T-helper 1 cell treated with Interleukin-12 subunit alpha and Interleukin-12 subunit beta and Interleukin-4 antibody, amounts not matched to agents 30 μg/mL and 1 μg/mL, for 36 hours (primary cell): ENCODE data around the gene SLC8A1.

Source experiments
- H3K27ac Mint-ChIP-seq: one replicate; pipeline ENCODE4 v1.8.0; 2021; ENCODE audit warnings: mild to moderate bottlenecking, mixed read lengths
- H3K27me3 Mint-ChIP-seq: one replicate; pipeline ENCODE4 v1.8.0; 2021; ENCODE audit warnings: low read depth, mixed read lengths
- H3K36me3 Mint-ChIP-seq: one replicate; pipeline ENCODE4 v1.8.0; 2021; ENCODE audit warnings: low read depth, mixed read lengths
- H3K4me1 Mint-ChIP-seq: one replicate; pipeline ENCODE4 v1.8.0; 2021; ENCODE audit warnings: low read depth, mixed read lengths
- H3K4me3 Mint-ChIP-seq: one replicate; pipeline ENCODE4 v1.8.0; 2021; ENCODE audit warnings: mild to moderate bottlenecking, moderate library complexity, mixed read lengths
- H3K9me3 Mint-ChIP-seq: one replicate; pipeline ENCODE4 v1.8.0; 2021; ENCODE audit warnings: mixed read lengths

Gene SLC8A1

DNA sequence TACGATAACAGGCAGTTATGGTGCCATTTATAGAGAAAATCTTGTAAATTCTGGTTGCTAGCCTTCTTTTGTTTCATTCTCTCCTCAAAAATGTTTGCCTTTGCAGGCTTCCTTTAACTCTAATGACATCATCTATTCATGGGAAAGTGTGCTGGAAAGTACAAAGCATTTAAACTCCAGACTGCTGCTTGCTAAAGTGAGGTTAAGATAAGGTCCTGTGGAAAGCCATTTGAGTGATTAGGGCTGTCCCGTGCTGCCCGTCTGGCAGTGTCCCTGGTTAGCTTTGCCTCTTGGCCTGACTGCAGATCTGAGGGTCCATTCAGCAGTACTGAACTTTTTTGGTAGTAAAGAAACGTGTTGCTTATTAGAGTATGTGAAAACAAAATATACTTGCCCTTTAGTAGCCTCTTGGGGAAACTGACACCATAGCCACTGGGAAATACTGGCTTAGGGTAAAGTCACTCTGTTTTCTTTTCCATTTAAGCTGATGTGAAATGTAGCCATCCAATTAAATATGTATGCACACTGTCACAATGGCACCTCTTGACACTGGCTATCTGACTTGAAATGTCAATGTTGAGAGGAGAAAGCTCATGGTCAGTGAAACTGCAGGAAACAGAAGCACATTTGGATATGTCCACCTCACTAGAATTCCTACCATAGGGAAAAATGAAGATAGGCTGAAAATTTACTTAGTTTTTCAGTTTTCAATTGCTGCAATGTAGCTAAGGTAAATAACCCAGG lies 321.5 kb downstream of the SLC8A1 start:
- H3K4me1 Mint-ChIP-seq = peaks cover 2% of the 10 kb centered on the region
- no peak overlapping the region for H3K4me3 Mint-ChIP-seq
- no peaks in the 10 kb centered on the region for H3K9me3 Mint-ChIP-seq
- H3K27ac Mint-ChIP-seq = no peak overlapping the region
- H3K36me3 Mint-ChIP-seq = no peaks in the 10 kb centered on the region
- H3K27me3 Mint-ChIP-seq = no peaks in the 10 kb centered on the region

DNA sequence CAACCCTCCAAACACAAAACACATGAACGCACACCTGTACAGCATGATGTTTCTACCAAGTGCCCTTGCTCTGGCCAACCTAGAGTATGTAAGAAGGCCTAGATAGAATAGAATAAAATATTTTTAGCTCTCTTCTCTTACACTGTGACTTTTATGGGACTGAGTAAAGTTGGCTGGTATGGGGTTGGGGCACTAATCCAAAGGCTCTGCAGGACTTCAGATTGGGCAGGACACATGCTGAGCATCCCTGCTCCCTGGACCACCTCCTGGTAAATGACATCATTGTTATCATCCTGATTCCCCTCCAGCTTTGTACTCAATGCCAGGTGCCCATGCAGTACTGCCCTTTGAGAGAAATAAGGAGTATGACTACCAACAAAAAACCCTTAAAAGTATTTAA lies 322.2 kb downstream of the SLC8A1 start:
- no peak overlapping the region for H3K4me3 Mint-ChIP-seq
- H3K36me3 Mint-ChIP-seq = no peaks in the 10 kb centered on the region
- peaks cover 2% of the 10 kb centered on the region for H3K4me1 Mint-ChIP-seq
- H3K9me3 Mint-ChIP-seq = no peaks in the 10 kb centered on the region
- no peak overlapping the region for H3K27ac Mint-ChIP-seq
- H3K27me3 Mint-ChIP-seq = no peaks in the 10 kb centered on the region

DNA sequence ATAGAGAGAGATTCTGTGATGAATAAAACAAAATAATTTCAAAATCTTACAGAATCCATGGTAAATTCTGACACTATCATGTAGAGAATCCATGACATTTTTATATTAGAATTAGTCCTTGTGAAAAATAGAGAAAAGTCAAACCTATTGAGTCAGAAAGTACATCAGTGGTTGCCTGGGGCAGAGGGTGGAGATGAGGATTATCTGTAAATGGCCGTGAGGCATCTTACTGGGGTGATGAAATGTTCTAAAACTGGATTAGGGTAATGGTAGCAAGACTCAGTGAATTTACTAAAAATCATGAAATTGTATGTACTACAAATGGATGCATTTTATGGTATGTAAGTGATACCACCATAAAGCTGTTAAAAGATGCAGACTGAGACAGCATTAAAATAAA lies 323.1 kb downstream of the SLC8A1 start:
- H3K27ac Mint-ChIP-seq = no peak overlapping the region
- no peak overlapping the region for H3K4me3 Mint-ChIP-seq
- no peaks in the 10 kb centered on the region for H3K36me3 Mint-ChIP-seq
- peaks cover 2% of the 10 kb centered on the region for H3K4me1 Mint-ChIP-seq
- H3K9me3 Mint-ChIP-seq = no peaks in the 10 kb centered on the region
- H3K27me3 Mint-ChIP-seq = no peaks in the 10 kb centered on the region

DNA sequence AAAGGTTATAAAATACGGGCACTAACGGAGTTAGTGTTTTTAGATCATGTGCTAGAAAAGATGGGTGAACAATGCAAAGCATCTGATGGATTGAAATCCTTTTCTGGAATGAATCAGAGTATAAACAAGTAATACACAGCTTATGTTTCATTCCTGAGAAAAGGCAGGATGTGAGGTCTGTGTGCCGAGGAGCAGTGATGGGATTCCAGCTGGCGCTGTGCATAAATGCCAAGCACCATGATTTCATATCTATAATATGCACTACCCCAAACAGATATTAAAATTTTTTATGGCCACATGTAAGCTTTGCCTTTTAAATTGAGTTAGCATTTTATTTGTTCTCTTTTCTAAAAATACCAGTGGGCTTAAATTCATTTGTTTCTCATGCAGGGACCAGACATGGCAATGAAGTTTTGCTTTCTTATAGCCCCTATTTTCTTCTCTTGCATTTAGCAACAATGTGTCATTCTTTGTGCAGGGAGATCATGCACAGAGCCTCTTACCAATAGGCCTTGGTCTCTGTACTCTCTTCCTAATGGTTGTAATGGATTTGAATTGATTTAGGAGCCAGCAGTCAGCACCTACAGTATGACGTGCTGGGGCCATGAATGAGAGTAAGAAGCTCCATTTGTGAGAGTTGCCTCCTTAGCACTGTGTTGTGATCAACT lies 323.9 kb downstream of the SLC8A1 start:
- no peak overlapping the region for H3K27ac Mint-ChIP-seq
- no peak overlapping the region for H3K4me3 Mint-ChIP-seq
- no peaks in the 10 kb centered on the region for H3K36me3 Mint-ChIP-seq
- no peaks in the 10 kb centered on the region for H3K9me3 Mint-ChIP-seq
- no peaks in the 10 kb centered on the region for H3K27me3 Mint-ChIP-seq
- peaks cover 2% of the 10 kb centered on the region for H3K4me1 Mint-ChIP-seq

DNA sequence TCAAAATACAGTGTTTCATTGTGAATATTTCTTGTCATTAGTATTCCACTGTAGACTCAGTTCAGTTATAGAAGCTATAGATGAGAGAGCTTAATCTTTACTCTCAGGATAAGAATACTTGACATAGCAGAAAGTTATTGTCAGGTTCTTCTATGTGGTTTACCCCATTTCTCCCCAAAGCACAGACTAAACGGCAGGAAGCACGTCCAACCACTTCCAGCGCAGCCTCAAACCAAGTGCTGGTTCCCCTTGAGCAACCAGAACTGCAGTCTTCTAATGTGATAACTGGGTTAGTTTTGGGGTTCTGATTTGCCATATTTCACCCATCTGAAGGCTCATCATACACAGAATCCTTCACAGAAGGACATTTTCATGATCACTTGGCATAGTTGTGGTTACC lies 324.7 kb downstream of the SLC8A1 start:
- Mint-ChIP-seq H3K36me3 (no peaks in the 10 kb centered on the region), H3K4me3 (no peak overlapping the region), H3K27me3 (no peaks in the 10 kb centered on the region), H3K9me3 (no peaks in the 10 kb centered on the region), H3K27ac (no peak overlapping the region), H3K4me1 (peaks cover 2% of the 10 kb centered on the region)

DNA sequence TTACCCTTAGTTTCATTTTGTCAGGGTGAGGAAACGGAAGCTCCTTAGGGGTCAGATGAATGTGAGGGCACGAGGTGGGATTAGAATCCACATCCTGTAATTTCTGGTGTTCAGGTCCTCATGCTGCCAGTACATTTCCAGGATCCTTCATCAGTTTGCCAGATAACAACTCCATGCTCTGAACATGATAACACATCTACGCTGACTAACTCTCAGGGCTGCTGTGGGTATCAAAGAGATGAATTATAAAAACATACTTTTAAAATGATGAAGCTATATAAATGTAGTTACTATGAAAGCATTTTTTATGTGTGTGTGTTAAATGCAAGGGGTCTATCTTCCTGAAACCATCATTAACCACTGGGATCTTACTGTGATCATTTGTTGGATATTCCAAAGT lies 325.9 kb downstream of the SLC8A1 start:
- H3K4me1 Mint-ChIP-seq = peaks cover 2% of the 10 kb centered on the region
- H3K27ac Mint-ChIP-seq = no peak overlapping the region
- no peaks in the 10 kb centered on the region for H3K36me3 Mint-ChIP-seq
- H3K4me3 Mint-ChIP-seq = no peak overlapping the region
- no peaks in the 10 kb centered on the region for H3K27me3 Mint-ChIP-seq
- no peaks in the 10 kb centered on the region for H3K9me3 Mint-ChIP-seq

DNA sequence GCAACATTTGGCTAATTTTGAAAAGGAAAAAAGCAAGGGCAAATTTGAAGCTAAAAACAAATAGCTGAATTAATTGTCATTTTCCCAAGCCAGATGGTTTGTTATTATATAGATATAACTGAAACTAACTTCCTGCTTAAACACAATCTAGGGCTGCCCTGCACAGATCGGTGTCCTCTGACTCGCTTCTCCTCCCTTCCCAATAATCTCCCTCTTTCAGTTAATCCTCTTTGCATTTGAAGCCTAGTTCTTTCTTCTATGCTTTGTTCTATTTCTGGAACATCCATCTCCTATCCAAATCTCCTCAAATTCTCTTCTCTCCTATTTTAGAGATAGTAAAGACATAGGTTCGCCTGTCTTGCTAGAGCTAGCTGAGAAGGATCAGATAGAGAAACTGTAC lies 328.1 kb downstream of the SLC8A1 start:
- Mint-ChIP-seq H3K9me3 (no peaks in the 10 kb centered on the region), H3K27ac (no peak overlapping the region), H3K27me3 (no peaks in the 10 kb centered on the region), H3K36me3 (no peaks in the 10 kb centered on the region), H3K4me3 (no peak overlapping the region), H3K4me1 (peaks cover 2% of the 10 kb centered on the region)

DNA sequence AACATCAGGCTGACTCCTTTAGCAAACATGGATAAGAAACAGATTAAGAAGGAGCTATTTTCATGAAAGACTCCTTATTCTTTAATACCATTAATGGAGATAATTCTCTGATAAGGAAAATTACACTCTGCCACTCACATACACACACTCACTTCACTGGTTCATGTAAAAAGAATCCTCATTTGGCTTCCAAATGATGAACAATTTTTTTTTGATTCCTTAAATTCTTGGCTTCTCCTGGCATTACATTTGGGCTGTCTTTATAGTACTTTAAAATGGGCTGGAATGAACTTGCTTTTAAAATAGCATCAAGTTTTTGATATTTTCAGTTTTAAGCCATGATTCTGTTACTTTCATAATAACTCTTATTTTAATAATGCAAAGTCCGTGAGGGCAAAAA lies 328.6 kb downstream of the SLC8A1 start:
- Mint-ChIP-seq H3K36me3 (no peaks in the 10 kb centered on the region), H3K9me3 (no peaks in the 10 kb centered on the region), H3K4me1 (peaks cover 2% of the 10 kb centered on the region), H3K27ac (no peak overlapping the region), H3K4me3 (no peak overlapping the region), H3K27me3 (no peaks in the 10 kb centered on the region)

DNA sequence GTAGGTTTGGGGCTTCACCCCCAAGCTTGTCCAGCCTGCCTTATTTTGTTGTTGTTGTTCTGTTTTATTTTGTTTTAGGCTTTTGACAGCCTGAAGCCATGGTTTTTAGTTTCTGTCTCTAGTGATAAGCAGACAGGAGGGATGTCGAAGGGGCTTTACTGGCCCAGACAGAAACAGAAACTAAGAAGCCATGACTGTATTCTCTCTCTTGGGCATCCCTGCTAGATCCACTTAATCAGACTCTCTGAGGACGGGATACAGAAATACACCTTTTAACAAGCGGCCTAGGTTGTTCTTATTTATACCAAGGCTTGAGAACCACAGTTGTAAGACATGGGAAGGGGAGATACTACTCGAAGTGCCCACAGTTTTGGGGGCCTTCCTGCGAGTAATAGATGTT lies 330.9 kb downstream of the SLC8A1 start:
- Mint-ChIP-seq H3K4me1 (no peaks in the 10 kb centered on the region), H3K36me3 (no peaks in the 10 kb centered on the region), H3K4me3 (no peak overlapping the region), H3K9me3 (no peaks in the 10 kb centered on the region), H3K27me3 (no peaks in the 10 kb centered on the region), H3K27ac (no peak overlapping the region)

DNA sequence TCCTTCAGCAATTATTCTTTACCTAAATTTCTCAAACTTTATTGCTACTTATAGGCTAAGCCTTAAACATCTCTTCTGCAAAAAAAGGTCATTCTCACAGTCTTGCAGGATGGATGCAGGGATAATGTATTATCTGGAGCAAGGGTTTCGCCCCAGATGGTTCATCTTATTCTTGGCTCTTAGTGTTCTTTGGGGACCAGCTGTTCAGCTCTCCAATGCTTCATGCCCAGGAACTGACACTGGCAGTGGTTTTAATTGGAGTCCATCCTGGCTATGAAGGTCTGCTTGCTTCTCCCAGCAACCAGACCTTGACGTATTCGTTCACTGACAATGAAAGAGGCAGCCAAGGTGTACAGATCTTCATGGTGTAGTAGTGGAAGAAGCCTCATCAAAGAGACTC lies 331.9 kb downstream of the SLC8A1 start:
- Mint-ChIP-seq H3K4me1 (no peaks in the 10 kb centered on the region), H3K9me3 (no peaks in the 10 kb centered on the region), H3K27me3 (no peaks in the 10 kb centered on the region), H3K4me3 (no peak overlapping the region), H3K27ac (no peak overlapping the region), H3K36me3 (no peaks in the 10 kb centered on the region)

DNA sequence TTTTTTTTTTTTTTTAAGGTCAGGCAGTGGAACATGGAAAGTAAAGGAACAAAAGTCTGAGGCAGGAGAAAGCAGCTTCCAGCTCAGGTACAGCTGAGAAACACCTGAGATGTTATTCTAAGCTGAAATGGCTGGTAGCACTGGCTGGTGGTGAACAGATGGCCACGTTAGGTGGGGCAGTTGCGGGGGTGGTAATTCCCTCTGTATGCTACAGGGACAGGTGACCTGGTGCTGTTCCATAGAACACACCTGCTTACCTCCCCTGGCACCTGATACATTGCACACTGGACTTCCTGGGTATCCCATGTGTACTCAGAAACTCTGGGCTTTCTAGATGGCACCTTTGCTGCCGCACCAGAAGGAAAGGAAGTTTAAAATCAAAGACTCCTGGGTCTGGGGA lies 333.3 kb downstream of the SLC8A1 start:
- H3K9me3 Mint-ChIP-seq = no peaks in the 10 kb centered on the region
- no peaks in the 10 kb centered on the region for H3K36me3 Mint-ChIP-seq
- no peak overlapping the region for H3K4me3 Mint-ChIP-seq
- H3K4me1 Mint-ChIP-seq = no peaks in the 10 kb centered on the region
- no peak overlapping the region for H3K27ac Mint-ChIP-seq
- no peaks in the 10 kb centered on the region for H3K27me3 Mint-ChIP-seq

DNA sequence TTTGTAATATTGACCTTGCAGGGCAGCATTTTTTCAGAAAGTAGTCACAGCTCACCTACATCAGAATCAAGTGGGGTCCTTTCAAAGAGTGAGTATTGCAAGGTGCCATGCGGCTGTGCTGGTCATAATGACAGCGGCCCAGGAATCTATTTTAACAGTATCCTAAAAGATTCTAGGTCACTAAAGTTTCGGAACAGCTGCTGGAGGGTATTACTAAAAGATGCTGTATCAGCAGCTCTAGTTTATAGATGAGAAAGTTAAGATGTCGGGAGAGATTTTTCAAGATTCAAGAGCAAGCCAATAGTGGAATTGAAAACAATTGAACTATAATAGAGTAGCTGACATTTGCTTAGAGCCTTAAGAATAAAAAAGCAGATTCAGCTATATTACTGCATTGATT lies 336.0 kb downstream of the SLC8A1 start:
- H3K9me3 Mint-ChIP-seq = no peaks in the 10 kb centered on the region

DNA sequence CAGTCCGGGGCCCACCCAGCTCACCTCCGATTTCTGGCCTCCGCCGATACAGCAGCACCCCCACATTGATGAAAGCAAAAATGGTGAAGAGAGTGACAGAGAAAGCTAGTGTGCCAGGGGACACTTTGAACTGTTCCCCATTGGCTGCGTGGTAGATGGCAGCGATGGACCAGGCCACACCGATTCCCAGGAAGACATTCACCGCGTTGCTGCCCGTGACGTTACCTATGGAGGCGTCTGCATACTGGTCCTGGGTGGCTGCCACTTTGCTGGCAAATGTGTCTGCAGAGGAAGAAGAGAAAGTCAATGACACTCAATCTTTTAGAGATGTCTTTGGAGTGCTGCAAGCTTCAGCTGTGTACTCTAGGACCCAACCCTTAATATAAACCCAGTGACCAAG lies 336.5 kb downstream of the SLC8A1 start:
- Mint-ChIP-seq H3K27me3 (no peaks in the 10 kb centered on the region), H3K27ac (no peak overlapping the region), H3K36me3 (no peaks in the 10 kb centered on the region), H3K4me1 (no peaks in the 10 kb centered on the region), H3K9me3 (no peaks in the 10 kb centered on the region), H3K4me3 (no peak overlapping the region)

More for the DNA sequence above, 336.0 kb downstream of the SLC8A1 start:
- H3K4me1 Mint-ChIP-seq = no peaks in the 10 kb centered on the region
- H3K36me3 Mint-ChIP-seq = no peaks in the 10 kb centered on the region
- H3K4me3 Mint-ChIP-seq = no peak overlapping the region
- H3K27ac Mint-ChIP-seq = no peak overlapping the region
- H3K27me3 Mint-ChIP-seq = no peaks in the 10 kb centered on the region

DNA sequence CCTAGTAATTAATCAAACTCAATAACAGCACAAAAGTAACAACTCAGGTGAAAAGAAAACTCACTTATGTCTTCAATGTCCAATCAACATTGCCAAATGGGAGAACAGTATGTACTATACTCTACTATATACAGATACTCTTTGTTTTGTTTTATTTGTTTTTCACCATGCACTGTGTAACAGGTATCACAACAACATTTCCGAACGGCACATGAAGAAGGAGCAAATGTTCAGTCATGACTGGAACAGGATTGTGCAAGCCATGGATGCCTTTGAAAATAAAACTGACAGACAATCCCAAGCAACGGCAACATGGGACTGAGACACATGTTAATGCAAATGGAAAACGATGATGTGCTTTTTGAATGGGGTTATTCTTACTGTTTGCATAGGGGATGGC lies 337.9 kb downstream of the SLC8A1 start:
- H3K27ac Mint-ChIP-seq = no peak overlapping the region
- H3K36me3 Mint-ChIP-seq = no peaks in the 10 kb centered on the region
- no peaks in the 10 kb centered on the region for H3K4me1 Mint-ChIP-seq
- peaks cover 2% of the 10 kb centered on the region for H3K9me3 Mint-ChIP-seq
- H3K27me3 Mint-ChIP-seq = no peaks in the 10 kb centered on the region
- H3K4me3 Mint-ChIP-seq = no peak overlapping the region

DNA sequence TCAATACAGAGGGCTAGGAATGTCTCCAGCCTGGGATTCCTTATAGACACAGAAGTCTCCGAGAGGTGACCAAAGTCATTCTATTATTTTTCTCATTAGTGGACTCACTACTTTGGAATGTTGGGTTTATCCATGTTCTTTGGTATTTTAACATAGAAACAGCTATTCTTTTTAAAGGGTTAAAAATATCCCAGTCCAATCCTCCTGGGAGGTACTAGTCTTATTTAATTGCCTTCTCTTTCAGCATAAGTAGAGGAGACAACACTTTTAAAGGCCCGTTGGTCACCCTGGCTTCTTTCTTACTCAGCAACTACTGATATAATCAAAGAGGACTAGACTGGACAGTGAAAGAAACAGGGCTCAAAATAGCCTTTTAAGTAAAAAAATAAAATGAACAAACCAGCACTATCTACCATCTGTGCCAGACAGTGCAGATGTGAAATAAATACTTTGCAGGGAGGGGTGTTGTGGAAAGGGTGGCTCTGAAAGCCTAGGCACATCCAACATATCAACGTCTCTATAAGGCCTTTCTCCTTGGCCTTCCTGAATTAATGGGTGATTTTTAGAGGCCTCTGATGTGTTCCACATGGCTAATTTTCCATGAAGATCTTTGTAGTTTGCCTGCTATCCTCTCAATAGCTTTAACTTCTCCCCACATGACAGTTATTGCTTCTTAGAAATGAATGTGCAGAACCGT lies 338.5 kb downstream of the SLC8A1 start:
- H3K27ac Mint-ChIP-seq = no peak overlapping the region
- no peaks in the 10 kb centered on the region for H3K27me3 Mint-ChIP-seq
- peaks cover 2% of the 10 kb centered on the region for H3K9me3 Mint-ChIP-seq
- H3K4me3 Mint-ChIP-seq = no peak overlapping the region
- H3K36me3 Mint-ChIP-seq = no peaks in the 10 kb centered on the region
- no peaks in the 10 kb centered on the region for H3K4me1 Mint-ChIP-seq
